Activated CD4-positive, alpha-beta memory T cell treated with anti-CD3 and anti-CD28 coated beads, Interleukin-2, amount 10 ng/mL, durations not matched to agents 7 days and 5 days (primary cell): ENCODE measurements around the gene EFNB2. TPM values are rescaled to one million over a fixed set of nuclear protein-coding genes. Genes with fewer than 3 reads are reported as not detected.

ENCODE experiments used
- CTCF ChIA-PET: fragments of 350-600 bp; sonication (Branson Sonifier 250); formaldehyde crosslinking; loops from one replicate; lab custom pipeline; 2021; ENCODE audit warnings: antibody characterized with exemption, inconsistent platforms; lab: Charles Lee
- POLR2A ChIA-PET: fragments of 350-600 bp; sonication (Branson Sonifier 250); formaldehyde crosslinking; loops from one replicate; lab custom pipeline; 2021; ENCODE audit warnings: antibody characterized with exemption; lab: Charles Lee
- DNase-seq: peaks from one replicate; pipeline ENCODE4 v3.0.0-alpha.2; 2020
- H3K27ac Mint-ChIP-seq: one replicate; pipeline ENCODE4 v1.8.0; 2021; ENCODE audit warnings: mild to moderate bottlenecking, mixed read lengths
- H3K27me3 Mint-ChIP-seq: one replicate; pipeline ENCODE4 v1.8.0; 2021; ENCODE audit warnings: mixed read lengths
- H3K36me3 Mint-ChIP-seq: one replicate; pipeline ENCODE4 v1.8.0; 2021; ENCODE audit warnings: low read depth, mixed read lengths
- H3K4me1 Mint-ChIP-seq: one replicate; pipeline ENCODE4 v1.8.0; 2021; ENCODE audit warnings: mixed read lengths
- H3K4me3 Mint-ChIP-seq: one replicate; pipeline ENCODE4 v1.8.0; 2021; ENCODE audit warnings: mild to moderate bottlenecking, mixed read lengths
- H3K9me3 Mint-ChIP-seq: one replicate; pipeline ENCODE4 v1.8.0; 2021; ENCODE audit warnings: mixed read lengths
- total RNA-seq, 2 experiments: library from RNA; stranded (reverse); gene quantifications; one replicate each; pipeline ENCODE4 v1.2.3, GENCODE V29; 2021

EFNB2 gene
- total RNA-seq, 2 experiments from 2014 or later: 0.13 TPM

GRCh38 chr13:106455190-106455589 lies 80.3 kb downstream of the EFNB2 start:
- no peaks in the 10 kb centered on the region for H3K36me3 Mint-ChIP-seq
- H3K4me1 Mint-ChIP-seq: no peaks in the 10 kb centered on the region

GRCh38 chr13:106453101-106453500 lies 82.4 kb downstream of the EFNB2 start:
- Mint-ChIP-seq H3K27me3 (peaks cover 2% of the 10 kb centered on the region), H3K9me3 (no peaks in the 10 kb centered on the region), H3K27ac (no peak overlapping the region), H3K4me1 (no peaks in the 10 kb centered on the region), H3K36me3 (no peaks in the 10 kb centered on the region), H3K4me3 (no peak overlapping the region)
- ChIA-PET CTCF (no interaction called here), POLR2A (no interaction called here)
- no peak for DNase-seq

More at GRCh38 chr13:106455190-106455589, 80.3 kb downstream of the EFNB2 start:
- ChIA-PET CTCF (no interaction called here), POLR2A (no interaction called here)
- Mint-ChIP-seq H3K9me3 (no peaks in the 10 kb centered on the region), H3K4me3 (no peak overlapping the region), H3K27ac (no peak overlapping the region), H3K27me3 (peaks cover 2% of the 10 kb centered on the region)
- no peak for DNase-seq

DNA sequence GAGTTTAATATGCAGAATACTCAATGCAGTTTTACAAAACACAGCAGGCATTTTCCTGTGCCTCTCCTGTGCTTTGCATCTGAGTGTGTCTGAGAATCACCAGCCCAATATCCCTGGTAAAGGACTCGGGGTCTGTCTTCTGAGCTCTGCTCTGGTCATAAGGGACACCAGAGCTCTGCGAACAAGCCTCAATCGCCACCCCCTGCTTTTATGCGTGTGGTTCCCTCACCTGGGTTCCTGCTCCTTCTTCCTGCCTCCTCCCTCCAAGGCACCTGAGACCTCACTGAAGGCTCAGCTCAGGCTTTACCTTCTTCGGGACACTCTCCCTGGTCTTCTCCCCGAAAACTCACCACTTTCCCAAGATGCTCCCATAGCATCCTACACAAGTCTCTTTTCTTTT lies 84.5 kb downstream of the EFNB2 start:
- no peak for DNase-seq
- CTCF ChIA-PET: no interaction called here
- H3K27me3 Mint-ChIP-seq: peaks cover 2% of the 10 kb centered on the region
- no peaks in the 10 kb centered on the region for H3K9me3 Mint-ChIP-seq
- H3K27ac Mint-ChIP-seq: no peak overlapping the region
- no peaks in the 10 kb centered on the region for H3K36me3 Mint-ChIP-seq
- no peak overlapping the region for H3K4me3 Mint-ChIP-seq
- H3K4me1 Mint-ChIP-seq: no peaks in the 10 kb centered on the region
- POLR2A ChIA-PET: no interaction called here

DNA sequence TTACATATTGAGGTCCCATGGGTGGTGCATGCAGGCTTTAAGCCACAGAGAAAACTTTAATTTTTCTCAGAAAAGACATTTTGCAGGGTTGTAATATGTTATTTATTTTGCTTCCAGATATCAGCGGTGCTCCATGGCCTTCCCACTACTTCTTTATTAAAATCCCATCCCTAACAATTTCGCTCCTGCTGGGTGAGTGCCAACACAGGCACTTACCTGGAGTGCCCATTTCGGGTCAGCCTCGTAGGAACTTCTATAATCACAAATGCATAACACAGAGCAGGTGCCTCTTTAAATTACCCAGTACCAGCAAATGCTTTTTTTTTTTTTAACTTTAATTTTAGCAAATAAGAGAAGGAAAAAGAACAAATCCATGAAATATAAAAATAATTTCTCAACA lies 86.4 kb downstream of the EFNB2 start:
- DNase-seq: no peak
- Mint-ChIP-seq H3K27ac (no peak overlapping the region), H3K9me3 (no peaks in the 10 kb centered on the region), H3K36me3 (no peaks in the 10 kb centered on the region), H3K27me3 (peaks cover 2% of the 10 kb centered on the region), H3K4me3 (no peak overlapping the region), H3K4me1 (no peaks in the 10 kb centered on the region)
- ChIA-PET CTCF (no interaction called here), POLR2A (no interaction called here)

DNA sequence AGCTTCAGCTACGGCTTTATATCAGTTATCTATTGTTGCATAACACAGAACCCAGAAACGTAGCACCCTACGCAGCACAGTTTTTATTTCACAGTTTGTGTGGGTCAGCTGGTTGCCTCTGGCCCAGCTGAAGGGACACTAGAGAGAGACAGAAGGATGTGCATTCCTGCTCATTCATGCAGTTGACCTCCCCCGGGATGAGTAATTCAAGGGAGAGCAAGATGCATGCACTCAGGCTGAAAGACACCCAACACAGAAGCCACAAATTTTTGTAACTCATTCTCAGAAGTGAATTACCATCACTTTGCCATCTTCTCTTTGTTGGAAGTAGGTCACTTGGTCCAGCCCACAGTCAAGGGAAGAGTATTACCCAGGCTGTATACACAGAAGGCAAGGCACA lies 89.5 kb downstream of the EFNB2 start:
- POLR2A ChIA-PET: no interaction called here
- Mint-ChIP-seq H3K27me3 (peaks cover 2% of the 10 kb centered on the region), H3K36me3 (no peaks in the 10 kb centered on the region), H3K9me3 (no peaks in the 10 kb centered on the region), H3K4me1 (no peaks in the 10 kb centered on the region), H3K4me3 (no peak overlapping the region), H3K27ac (no peak overlapping the region)
- no peak for DNase-seq
- CTCF ChIA-PET: no interaction called here

- peaks cover 4% of the 10 kb centered on the region for H3K27me3 Mint-ChIP-seq
- no peak for DNase-seq
- no peak overlapping the region for H3K27ac Mint-ChIP-seq
- H3K4me3 Mint-ChIP-seq: no peak overlapping the region
- ChIA-PET CTCF (no interaction called here), POLR2A (no interaction called here)
- no peaks in the 10 kb centered on the region for H3K36me3 Mint-ChIP-seq
- no peaks in the 10 kb centered on the region for H3K9me3 Mint-ChIP-seq
- H3K4me1 Mint-ChIP-seq: no peaks in the 10 kb centered on the region
These were observed 91.7 kb downstream of the EFNB2 start for GRCh38 chr13:106443607-106444322.

DNA sequence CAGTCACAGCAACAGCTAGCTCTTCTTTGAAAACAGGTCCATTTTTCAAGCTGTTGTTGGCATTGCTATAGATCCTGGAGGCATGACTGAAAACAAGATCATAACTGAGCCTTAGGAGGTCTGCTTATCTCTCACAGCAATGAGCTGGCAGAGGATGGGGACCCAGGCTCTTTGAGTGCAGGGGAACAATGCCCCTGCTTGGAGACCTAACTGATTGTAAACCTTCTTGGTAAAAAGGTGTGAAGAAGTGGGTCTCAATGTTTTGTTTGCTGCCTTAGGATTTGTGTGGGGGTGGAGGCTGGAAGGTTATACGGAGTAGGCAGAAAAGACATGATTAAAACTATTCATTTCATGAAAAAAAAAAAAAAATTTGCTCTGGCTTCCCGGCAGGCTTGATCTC lies 94.6 kb downstream of the EFNB2 start:
- Mint-ChIP-seq H3K36me3 (no peaks in the 10 kb centered on the region), H3K27ac (no peak overlapping the region), H3K4me1 (no peaks in the 10 kb centered on the region), H3K9me3 (no peaks in the 10 kb centered on the region), H3K27me3 (peaks cover 4% of the 10 kb centered on the region), H3K4me3 (no peak overlapping the region)
- ChIA-PET POLR2A (no interaction called here), CTCF (no interaction called here)
- no peak for DNase-seq

Other genes starting within 250 kb of the EFNB2 start
- gene ARGLU1, start 32.5 kb upstream of the EFNB2 start, total RNA-seq: 100 to 1,000 TPM; 112 to 113 TPM